Osteoblast (primary cell): ENCODE results near the gene IL27RA. TPM values are rescaled to one million over a fixed set of nuclear protein-coding genes. Genes with fewer than 3 reads are reported as not detected.

ENCODE experiments used
- DNase-seq: peaks from one replicate; pipeline ENCODE4 v3.0.0; 2011; ENCODE audit warnings: low spot score, mixed read lengths; ENCODE audit not compliant: insufficient read length; ENCODE audit errors: missing footprints
- H2AFZ ChIP-seq: 2 replicates; pipeline ENCODE4 v1.6.0; 2011; ENCODE audit warnings: mild to moderate bottlenecking, low read length
- H3K27ac ChIP-seq: 2 replicates; pipeline ENCODE4 v1.5.1; 2011; ENCODE audit warnings: mild to moderate bottlenecking, low read depth, low read length, moderate library complexity
- H3K27me3 ChIP-seq: 2 replicates; pipeline ENCODE4 v1.6.0; 2012; ENCODE audit warnings: mild to moderate bottlenecking, control low read depth, inconsistent platforms, low read length, moderate library complexity; ENCODE audit not compliant: insufficient read depth
- H3K36me3 ChIP-seq: 2 replicates; pipeline ENCODE4 v1.5.1; 2011; ENCODE audit warnings: mild to moderate bottlenecking, low read length, control low read depth, moderate library complexity; ENCODE audit not compliant: insufficient read depth
- H3K4me1 ChIP-seq: 2 replicates; pipeline ENCODE4 v1.5.1; 2011; ENCODE audit warnings: mild to moderate bottlenecking, low read length, control low read depth, moderate library complexity; ENCODE audit not compliant: insufficient read depth
- H3K4me2 ChIP-seq: 2 replicates; pipeline ENCODE4 v1.6.0; 2011; ENCODE audit warnings: mild to moderate bottlenecking, low read length; ENCODE audit not compliant: insufficient read depth
- H3K4me3 ChIP-seq: fragments of 200-600 bp; sonication (generic); 3 replicates; pipeline ENCODE4 v1.5.1; 2012; ENCODE audit warnings: mild to moderate bottlenecking, low read length, inconsistent platforms; ENCODE audit not compliant: insufficient read depth
- H3K79me2 ChIP-seq: 2 replicates; pipeline ENCODE4 v1.6.0; 2012; ENCODE audit warnings: mild to moderate bottlenecking, low read length, control low read depth, inconsistent platforms; ENCODE audit not compliant: insufficient read depth
- H3K9me3 ChIP-seq: 2 replicates; pipeline ENCODE4 v1.5.1; 2011; ENCODE audit warnings: low read depth, low read length, control low read depth
- H4K20me1 ChIP-seq: 2 replicates; pipeline ENCODE4 v1.6.0; 2012; ENCODE audit warnings: mild to moderate bottlenecking, low read length, control low read depth; ENCODE audit not compliant: insufficient read depth
- total RNA-seq: library from RNA; depleted of rRNA; stranded (reverse); fragments of >200 nt; gene quantifications from 2 replicates; pipeline ENCODE4 v1.2.3, GENCODE V29; 2012
- TF ChIP-seq, protein P1 (sequence below): IDR thresholded peaks from 2 replicates; pipeline ENCODE4 v1.5.1; 2011; ENCODE audit warnings: mild to moderate bottlenecking, low read depth, low read length, moderate library complexity; ENCODE audit errors: extremely low read depth

Gene IL27RA
- total RNA-seq, 1 donor, result 1.1 TPM

DNA sequence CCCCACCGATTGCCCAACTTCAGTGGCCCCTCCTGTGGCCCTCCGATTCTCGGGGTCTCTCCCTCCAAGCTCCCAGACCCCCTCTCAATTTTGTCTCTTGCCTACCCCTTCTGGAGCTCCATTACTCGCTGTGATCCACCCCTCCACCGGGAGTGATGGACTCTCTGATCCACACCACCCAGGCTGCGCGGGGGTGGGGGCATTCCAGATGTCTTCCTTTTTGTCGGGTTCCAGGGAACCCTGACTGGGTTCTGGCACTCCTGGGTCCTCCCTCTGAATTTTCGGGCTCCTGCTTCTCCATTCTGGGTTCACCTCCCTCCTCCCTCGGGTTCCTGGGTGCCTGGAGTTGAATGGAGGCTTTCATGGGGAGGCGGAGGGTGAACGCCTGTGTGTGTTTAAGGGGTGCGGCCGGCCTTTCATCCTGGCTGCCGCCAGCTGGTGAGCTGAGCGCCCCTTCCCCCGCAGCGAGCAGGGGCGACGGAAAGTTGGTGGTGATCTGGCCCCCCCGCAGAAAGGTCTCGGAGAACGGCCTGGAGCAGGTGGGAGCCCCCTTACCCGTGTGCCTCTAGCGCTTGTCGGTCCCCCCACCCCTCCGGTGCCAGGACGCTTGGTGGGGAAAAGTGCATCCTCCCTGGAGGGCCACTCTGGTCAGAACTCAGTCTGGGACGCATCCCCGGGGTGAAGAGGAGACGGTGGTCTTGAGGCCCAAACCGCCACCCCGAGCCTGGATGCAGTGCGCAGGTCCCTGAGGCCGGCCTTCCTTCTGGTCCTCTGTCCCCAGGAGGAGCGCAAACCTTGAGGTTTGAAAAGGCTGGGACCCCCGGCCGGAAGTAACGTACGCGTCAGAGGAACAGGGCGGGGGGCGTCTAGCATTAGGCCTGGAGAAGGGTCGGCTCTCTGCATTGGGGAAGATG, 42.6 kb downstream of the IL27RA start:
- DNase-seq, result peak; percentile 94
- TF ChIP-seq, protein P1, sequence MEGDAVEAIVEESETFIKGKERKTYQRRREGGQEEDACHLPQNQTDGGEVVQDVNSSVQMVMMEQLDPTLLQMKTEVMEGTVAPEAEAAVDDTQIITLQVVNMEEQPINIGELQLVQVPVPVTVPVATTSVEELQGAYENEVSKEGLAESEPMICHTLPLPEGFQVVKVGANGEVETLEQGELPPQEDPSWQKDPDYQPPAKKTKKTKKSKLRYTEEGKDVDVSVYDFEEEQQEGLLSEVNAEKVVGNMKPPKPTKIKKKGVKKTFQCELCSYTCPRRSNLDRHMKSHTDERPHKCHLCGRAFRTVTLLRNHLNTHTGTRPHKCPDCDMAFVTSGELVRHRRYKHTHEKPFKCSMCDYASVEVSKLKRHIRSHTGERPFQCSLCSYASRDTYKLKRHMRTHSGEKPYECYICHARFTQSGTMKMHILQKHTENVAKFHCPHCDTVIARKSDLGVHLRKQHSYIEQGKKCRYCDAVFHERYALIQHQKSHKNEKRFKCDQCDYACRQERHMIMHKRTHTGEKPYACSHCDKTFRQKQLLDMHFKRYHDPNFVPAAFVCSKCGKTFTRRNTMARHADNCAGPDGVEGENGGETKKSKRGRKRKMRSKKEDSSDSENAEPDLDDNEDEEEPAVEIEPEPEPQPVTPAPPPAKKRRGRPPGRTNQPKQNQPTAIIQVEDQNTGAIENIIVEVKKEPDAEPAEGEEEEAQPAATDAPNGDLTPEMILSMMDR, result no peak
- Histone ChIP-seq H3K27me3 (no peaks in the 10 kb centered on the region), H3K27ac (no peak overlapping the region), H3K4me2 (peak overlapping the region; percentile 96), H2AFZ (peak overlapping the region; percentile 73), H3K4me3 (peak overlapping the region; percentile 86), H3K79me2 (no peaks in the 10 kb centered on the region), H3K36me3 (no peaks in the 10 kb centered on the region), H3K4me1 (peaks cover 15% of the 10 kb centered on the region), H4K20me1 (no peaks in the 10 kb centered on the region), H3K9me3 (no peaks in the 10 kb centered on the region)

DNA sequence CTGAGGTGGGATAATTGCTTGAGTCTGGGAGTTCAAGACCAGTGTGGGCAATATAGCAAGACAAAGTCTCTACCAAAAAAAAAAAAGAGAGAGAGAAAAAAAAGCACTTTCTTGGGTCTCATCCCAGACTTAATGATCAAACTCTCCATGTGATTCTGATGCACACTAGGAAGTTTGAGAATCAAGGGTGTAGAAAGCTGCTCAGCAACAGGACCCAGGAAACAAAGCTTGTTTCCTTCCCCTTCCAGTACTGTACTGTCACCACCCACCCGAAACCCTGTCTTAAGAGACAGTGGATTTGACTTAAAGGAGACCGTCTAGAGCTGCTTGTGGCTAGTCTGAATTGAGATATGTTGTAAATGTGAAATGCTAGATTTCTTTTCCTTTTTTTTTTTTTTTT, 46.8 kb downstream of the IL27RA start:
- Histone ChIP-seq H3K4me3 (no peak overlapping the region), H4K20me1 (no peaks in the 10 kb centered on the region), H3K79me2 (peaks cover 11% of the 10 kb centered on the region), H3K9me3 (no peaks in the 10 kb centered on the region), H3K4me2 (no peak overlapping the region), H3K27me3 (no peaks in the 10 kb centered on the region), H3K4me1 (peaks cover 29% of the 10 kb centered on the region), H3K36me3 (no peaks in the 10 kb centered on the region), H2AFZ (no peak overlapping the region), H3K27ac (no peak overlapping the region)
- peak; percentile 85 for DNase-seq
- TF ChIP-seq, protein P1, result no peak

DNA sequence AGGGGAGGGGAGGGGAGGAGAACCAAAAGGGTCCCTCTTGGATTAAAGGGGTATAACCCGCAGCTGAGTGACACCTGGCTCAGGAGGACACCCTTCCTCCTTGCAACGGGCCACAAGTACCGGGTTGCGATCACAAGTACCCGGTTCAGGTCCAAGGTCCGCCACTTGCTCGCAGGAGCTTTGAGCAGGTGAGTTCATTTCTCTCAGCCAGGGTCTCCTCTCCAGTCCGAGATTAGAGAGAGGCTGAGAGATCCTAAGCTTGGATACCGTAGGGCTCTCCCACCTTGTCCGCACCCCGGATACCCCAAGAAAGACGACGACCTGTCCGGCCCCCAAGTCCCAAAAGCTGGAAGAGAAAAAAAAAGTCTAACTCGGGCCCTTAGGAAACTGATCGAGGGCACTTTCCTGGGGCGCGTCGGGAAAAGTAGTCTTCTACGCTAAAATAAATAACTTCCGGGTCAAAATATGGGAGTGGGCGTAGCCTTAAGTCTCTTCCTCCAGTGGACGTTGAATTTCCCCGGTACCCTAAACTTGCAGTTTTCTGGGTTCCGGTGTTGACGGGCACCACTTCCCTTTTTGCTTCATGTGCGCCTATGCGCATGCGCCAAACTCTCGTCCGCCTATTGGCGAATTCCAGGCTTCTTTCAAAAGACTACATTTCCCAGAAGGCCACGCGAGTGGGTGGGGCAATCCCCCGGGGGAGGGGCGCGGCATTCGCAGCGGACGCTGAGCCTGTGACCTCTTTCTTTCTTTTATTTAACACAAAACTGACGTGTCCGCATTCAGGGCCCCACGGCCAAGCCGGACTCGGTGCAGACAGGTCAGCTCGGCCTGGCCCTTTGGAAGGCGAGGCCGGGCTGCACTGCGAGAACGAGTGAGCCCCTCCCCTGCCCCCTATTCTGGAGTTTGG, 49.6 kb downstream of the IL27RA start:
- no peaks in the 10 kb centered on the region for H3K36me3 ChIP-seq
- no peaks in the 10 kb centered on the region for H4K20me1 ChIP-seq
- H3K4me3 ChIP-seq, result peak overlapping the region; percentile 81
- peak; percentile 100 for DNase-seq
- TF ChIP-seq, protein P1, result no peak
- H3K4me1 ChIP-seq, result peaks cover 17% of the 10 kb centered on the region
- no peaks in the 10 kb centered on the region for H3K9me3 ChIP-seq
- no peaks in the 10 kb centered on the region for H3K27me3 ChIP-seq
- peak overlapping the region; percentile 91 for H2AFZ ChIP-seq
- H3K79me2 ChIP-seq, result peaks cover 11% of the 10 kb centered on the region
- peak overlapping the region; percentile 90 for H3K4me2 ChIP-seq
- H3K27ac ChIP-seq, result peak overlapping the region; percentile 77
